HL-60/S4 treated with phorbol 12-myristate 13-acetate at 8.2 ng/mL for 4 days and 3 days (cell line): ENCODE measurements around the gene CACNB4.
"Not testable (repeated sequence)": the region's sequence is repeated elsewhere in the genome, so short reads cannot be mapped to it uniquely, and the experiment has no call there.

Experiments used
- in situ Hi-C: fragments of 300-500 bp; cut with MboI; formaldehyde crosslinking; loops from 2 replicates; pipeline ENCODE4 v1.15.0; 2022; ENCODE audit warnings: low sequenced_read_pairs

CACNB4 gene

DNA sequence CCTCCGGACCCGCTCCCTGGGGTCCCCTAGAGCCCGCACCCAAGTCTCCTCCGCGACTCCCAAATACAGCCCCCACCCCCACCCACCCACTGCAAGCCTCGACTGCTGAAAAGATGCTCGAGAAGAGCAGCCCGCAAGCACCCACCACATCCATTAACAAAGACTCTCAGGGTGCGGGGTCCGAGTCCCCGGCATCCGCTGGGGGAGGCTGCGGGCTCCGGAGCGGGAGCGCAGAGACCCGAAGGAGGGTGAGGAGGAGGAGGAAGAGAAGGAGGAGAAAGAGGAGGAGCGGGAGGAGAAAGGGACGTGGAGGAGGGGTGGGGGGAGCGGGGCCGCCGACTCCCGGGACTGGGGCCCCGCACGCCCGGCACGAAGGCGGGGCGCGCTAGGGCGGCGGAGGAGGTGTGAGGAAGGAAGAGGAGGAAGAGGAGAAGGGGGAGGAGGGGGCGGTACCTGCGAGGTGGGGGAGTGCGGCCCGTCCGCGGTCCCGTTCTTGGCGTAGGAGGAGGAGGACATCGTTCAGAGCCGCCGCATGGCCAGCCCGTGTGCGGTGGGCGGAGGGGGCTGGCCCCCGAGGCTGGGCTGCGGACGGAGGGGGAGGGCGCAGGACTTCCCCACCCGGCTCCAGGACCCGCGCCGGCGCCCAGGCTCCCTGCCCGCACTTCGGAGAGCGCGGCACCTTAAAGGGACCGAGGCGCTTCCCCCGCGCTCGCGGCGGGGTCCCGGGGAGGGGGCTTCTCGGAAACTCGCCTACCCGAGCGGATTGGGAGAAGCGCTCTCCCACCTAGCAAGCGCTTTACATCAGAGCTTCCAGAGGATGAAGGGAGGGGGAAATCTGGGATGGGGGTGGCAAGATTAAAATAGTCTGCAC is at the start of gene CACNB4:
Gene CACNB4, minus strand, starts transcription at position 549 of the 871 bp plus-strand sequence.
- in situ Hi-C loops: no loop called here

DNA sequence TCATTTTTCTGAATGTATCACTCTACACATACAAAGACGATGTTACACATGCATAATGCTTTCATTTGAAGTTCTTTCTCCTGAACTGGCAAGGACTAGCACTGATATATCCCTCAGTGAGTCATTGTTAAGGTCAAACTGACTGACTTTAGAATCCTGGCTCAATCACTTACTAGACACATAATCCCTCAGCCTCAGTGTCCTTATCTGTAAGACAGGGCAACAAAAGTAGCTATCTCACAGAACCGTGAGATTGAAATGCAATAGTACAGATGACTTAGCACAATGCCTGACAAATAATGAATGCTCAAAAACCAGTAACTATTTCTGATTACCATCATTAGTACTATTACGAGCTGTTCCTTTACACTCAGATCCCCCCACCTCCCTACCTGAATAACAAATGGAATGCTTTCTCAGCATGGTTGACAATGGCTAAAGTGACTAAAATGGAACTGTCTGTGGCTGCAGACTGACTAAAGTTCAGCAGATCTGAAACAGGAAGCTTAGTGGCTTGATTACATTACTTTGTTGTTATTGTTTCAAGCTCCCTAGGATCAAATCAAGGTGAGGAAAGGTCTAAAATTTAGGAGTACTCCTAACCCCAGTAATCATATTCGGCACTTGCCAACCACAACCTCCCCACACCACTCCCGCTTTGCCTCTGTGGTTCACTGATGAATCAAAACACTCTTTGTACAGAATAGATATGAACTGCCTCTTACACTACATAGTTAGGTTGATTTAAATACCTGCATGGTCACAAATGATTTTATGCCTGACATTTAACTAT is 35.8 kb upstream of the CACNB4 start:
- in situ Hi-C loops: no loop called here

DNA sequence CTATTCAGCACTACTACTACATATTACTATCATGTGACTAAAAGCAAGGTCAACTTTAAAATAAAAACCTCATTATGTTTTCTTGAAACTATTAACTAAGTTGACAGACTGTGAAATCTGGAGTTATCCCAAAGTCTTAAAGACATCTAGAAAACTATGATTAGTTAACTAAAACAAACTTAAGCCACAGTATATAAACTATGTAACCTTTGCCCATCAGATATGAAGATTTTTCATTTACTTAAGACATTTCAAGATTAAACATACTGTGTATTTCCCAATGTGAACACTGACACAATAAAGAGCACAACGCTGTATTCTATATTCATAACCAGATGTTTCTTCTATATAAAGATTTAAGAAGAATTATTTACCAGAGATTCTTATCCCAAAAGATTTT is 33.5 kb upstream of the CACNB4 start:
- in situ Hi-C loops: no loop called here

DNA sequence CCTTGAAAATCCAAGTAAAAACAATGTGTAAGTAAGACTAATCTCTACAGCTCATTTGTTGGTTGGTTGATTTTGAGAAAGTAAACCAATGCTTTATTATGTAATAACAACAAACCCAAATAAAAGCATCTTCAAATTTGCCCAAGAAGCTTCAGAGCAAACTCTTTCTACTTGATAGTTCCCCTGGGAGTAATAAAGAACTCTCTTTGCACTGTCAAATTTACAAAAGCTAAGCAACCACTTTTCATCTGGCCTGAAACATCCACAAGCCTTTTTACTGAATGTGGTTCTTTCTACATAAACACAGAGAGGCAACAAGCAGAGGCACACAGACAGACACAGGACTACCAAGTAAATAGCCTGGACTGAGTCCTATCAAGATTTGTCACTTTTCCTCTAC is 28.8 kb upstream of the CACNB4 start:
- in situ Hi-C loops: no loop called here

DNA sequence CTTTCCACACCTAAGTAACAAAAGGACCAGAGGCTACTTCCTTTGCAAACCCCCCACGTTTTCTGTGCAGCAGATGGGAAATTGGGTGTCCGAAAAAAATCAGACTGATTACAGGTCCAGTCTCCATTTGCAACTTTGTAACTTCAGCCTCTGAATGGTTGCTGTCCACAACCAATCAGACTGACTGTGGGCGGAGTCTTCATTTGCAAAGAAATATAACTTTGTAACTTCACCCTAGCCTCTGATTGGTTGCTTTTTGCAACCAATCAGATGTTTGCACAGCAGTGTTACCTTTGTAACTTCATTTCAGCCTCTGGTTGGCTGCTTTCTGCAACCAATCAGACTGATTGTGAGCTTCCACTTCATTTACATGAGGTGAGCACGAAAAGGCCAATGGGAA is 27.8 kb upstream of the CACNB4 start:
- in situ Hi-C loops: no loop called here

DNA sequence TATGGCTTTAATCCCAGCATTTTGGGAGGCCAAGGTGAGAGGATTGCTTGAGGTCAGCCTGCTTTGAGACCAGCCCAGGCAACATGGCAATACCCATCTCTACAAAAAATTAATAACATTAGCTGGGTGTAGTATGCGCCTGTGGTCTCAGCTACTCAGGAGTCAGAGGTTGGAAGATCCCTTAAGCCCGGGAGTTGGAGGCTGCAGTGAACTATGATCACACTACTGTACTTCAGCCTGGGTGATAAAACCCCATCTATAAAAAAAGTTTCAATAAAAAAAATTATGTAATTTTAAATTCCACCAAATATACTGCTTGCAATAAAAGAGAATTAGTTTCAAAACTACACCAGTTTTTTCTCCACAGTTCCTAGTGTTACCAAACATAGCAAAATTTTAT is 23.3 kb upstream of the CACNB4 start:
- in situ Hi-C loops: no loop called here

DNA sequence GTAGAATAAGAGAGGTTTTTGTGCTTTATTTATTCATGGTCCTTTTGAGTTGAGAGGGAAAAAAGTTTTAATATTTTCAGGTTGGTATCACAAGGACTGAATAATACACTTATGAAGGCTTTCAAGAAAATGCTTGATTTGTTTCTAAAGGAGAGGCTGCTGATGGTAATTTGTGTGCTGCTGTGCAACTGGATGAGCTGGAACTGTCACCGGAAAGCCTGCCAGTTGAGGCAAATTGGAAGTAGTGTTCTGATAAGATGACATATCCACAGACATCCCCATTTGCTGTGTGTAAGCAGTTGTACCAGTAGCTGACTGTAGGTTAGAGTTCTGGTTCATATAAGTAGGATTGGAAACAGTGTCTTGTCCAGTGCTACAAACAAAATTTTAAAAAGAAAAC is 21.6 kb upstream of the CACNB4 start:
- in situ Hi-C loops: no loop called here

DNA sequence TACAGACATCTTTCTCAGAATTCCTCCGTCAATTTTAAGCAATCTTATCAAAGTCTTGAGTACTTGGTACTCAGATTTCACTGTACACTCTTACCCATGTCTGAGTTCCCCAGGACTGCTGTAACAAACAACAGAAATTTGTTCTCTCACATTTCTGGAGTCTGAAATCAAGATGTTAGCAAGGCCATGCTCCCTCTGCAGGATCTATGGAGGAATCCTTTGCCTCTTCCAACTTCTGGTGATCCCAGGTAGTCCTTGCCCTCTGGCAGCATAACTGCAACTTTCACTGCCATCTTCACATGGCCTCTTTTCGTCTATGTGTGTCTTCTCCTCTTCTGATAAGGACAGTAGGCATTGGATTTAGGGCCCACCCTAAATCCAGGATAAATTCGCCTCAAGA is 17.1 kb upstream of the CACNB4 start:
- in situ Hi-C loops: no loop called here

DNA sequence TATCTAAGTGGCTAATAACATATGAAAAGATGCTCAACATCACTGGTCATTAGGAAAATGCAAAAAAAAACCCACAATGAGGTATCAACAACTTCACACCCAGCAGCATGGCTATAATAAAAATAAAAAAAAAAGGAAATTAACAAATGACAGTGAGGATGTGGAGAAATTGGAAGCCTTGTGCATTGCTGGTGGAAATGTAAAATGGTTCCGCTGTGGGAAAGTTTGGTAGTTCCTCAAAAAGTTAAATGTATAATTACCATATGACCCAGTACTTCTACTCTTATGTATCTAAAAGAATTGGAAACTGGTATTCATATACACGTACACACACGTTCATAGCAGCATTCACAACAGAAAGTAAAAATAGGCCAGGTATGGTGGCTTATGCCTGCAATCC is 15.5 kb upstream of the CACNB4 start:
- in situ Hi-C loops: no loop called here

DNA sequence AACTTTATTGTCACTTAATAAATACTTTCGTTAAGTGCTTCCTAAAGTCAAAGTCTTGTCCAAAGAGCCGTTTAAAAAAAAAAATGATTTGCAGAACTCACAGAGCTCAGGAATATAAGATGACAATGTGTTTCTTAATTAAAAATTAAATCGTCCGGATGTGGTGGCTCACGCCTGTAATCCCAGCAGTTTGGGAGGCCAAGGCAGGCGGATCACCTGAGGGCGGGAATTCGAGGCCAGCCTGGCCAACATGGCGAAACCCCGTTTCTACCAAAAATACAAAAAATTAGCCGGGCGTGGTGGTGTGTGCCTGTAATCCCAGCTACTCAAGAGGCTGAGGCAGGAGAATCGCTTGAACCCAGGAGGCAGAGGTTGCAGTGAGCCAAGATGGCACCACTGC is 8.3 kb upstream of the CACNB4 start:
- in situ Hi-C loops: not testable (repeated sequence)

DNA sequence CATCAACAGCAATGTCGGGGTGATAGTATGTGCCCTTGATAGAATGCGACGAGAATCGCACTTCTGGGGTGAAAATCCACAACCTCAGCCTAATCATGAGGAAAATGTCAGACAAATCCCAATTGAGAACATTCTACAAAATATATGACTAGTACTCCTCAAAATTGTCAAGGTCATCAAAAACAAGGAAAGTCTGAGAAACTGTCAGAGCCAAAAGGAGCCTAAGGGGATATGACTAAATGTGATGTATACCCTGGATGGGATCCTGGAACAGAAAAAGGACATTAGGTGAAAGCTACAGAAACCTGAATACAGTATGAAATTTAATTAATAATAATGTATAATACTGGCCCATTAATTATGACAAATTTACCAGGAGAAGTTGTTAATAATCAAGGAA is 7.6 kb upstream of the CACNB4 start:
- in situ Hi-C loops: no loop called here

DNA sequence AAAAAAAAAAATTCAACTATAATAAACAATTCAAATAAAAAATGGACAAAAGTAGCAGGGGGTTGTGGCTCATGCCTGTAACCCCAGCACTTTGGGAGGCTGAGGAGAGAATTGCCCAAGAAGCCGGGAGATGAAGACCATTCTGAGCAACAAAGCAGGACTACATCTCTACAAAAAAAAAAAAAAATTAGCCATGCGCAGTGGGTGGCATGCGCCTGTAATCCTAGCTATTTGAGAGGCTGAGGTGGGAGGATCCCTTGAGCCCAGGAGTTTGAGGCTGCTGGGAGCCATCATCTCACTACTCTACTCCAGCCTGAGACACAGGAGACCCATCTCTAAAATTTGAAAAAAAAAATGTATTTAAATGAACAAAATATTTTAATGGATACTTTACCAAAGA is 4.4 kb upstream of the CACNB4 start:
- in situ Hi-C loops: no loop called here

DNA sequence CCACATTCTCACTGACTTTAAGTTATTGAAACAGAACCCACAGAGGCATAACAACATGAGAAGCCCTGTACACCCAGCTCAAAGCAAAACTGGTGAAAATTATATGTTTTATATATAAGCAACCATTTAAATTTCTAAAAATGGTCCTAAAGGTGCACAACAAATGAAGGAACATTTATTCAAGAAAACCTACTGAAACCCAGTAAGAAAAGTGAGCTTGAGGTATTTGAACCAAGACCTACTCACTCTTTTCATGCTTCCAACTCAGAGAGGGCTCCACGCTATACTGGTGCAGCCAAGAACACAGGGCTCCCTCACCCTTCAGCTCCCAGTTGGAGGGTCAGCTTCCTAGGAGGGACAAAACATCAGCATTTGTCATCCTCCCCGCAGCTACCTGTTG is 2.1 kb upstream of the CACNB4 start:
- in situ Hi-C loops: no loop called here

DNA sequence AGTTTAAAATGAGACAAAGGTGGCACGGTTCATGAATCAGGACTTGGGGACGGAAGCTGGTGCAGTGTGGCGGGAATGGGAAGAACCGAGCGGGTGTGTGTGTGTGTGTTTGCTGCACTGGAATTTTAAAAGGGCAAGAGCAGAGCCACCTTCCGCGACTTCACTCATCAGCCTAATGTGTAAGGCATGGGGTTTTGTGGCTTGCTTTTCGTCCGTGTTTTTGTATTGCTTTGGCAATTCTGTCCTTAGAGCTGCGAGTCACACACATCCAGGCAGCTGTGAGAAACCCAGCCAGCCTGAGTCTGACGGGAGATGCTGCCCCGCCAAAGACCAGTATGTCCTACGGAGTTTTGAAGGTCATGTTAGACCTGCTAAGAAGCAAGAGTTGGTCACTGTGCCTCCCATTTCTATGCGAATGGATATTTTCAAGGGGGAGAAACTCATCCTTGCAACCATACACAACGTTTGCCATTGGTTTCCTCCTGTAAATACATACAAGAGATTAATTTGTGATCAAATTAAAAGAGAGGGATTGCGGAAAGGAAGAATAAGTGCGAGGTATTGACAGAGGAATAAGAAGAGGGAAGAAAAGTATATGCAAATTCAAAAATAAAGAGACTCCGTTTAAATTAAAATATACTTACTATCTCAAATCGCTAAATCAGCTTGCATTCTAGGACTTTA is 665 bp upstream of the CACNB4 start:
- in situ Hi-C loops: no loop called here

DNA sequence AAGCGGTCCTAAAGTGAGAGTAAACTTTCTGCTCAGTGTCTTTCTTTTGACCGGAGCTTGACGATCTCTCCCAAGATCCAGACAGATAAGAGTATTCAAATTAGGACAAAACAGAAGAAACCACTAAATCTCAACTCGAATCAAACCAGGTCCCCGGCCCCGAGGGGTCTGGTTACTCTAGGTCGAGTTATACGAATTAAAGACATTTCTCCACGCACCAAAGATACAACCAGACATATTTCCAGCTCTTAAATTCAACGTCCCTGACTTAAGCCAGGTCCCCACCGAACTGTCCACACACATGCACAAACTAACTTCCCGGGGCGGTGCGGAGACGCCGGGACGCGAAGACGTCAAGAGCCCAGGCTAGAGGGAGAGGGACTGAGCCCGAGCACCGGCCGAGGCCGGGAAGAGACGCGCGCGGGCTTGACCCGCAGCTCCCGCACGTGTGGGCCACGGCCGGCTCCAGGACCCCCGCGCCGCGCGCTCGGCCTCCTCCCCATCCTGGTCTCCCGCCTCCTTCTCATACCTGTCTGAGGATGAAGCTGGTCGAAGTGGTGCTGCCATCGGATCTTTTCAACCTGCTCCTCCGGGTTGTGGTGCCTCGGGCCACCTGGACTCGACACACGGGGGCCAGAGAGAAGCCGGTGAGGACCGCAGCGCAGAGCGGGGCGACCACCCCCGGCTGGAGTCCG is 896 bp downstream of the CACNB4 start:
- in situ Hi-C loops: no loop called here

DNA sequence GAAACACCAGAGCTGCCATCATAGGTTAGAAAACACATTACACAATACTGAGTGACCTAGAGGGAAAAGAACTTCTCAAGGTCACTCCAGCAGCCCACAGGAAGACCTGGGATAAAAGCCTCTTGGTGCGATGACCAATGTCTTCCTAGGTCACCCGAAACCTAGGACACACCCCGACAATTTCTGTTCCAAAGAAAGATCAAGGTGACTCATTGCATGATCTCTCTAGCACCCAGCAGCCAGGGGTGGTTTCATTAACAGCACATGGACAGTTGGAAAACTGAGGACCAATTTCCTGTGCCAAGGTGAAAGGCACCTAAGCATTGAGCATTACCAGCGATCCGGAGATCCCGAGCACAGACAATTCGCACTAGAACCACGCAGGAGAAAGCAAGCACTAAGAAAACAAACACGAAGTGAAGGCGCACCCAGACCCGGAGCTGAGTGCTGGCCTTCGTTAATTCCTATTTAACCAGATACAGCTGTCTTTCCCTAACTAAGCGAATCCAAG is 1.5 kb downstream of the CACNB4 start:
- in situ Hi-C loops: no loop called here

DNA sequence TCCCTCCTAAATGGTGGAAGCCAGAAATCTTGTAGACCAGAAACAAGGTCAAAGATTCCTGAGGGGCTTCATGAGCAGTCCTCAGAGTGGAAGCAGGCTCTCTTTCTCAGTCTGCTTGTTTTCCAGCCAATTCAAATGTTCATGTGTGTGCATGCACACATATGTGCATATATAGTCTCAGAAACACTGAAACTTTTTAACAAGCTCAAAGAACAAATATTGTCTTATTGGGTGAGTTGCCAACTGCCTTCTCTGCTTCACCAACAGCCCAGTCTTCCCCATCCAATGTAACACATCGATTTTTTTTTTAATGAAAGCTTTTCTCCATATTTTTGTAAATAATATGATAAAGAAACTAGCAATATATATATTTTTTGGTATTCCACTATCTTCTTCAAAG is 3.7 kb downstream of the CACNB4 start:
- in situ Hi-C loops: no loop called here

DNA sequence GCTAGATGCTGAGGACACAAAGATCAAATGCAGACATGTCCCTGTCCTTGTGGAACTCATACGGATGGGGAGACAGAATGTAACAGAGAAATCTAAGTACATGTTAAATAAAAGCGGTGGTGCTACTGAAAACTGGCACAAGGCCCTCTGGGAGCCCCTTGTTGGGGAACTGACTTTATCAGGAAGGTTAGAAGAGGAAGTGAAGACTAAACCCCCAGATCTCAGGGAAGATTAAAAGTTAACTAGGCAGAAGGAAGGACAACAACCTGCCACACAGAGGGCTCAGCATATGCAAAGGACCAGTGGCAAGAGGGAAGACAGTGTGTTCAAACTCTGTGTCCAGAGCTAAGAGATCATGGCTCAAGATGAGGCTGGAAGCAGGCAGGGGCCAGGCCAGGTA is 4.8 kb downstream of the CACNB4 start:
- in situ Hi-C loops: no loop called here

DNA sequence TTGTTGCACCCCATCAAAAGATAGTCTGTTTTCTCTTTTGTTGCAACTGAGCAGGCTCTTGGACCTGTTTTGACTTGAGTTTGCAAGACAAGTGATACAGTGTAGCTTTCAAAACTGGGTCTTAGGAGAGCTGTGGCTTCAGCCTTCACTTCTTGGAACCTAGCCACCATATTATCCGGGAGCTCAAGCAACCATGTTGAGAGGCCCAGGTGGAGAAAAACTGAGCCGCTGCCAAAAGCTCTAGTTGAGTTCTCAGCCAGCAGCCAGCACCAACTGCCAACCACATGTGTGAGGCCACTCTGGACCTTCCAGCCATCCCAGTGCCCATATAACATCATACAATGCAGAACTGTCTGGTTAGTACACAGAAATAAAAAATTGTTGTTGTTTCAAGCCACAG is 5.4 kb downstream of the CACNB4 start:
- in situ Hi-C loops: no loop called here

DNA sequence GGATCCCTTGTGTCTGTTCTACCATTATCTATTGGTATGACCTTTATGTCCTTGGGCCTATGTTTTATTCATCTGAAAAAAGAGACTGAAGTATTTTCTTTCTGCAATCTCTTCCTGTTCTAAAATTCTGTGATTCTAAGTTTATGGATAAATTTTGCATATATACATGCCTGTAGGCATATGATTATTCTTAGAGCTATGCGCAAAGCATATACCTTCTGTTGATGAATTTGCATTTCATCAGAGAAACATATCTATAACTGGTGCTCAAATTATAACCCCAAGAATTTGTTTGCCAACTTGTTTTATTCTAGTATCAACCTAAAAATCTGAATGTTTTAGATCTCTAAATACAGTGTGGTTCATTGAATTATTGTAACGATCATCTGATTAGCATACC is 6.7 kb downstream of the CACNB4 start:
- in situ Hi-C loops: no loop called here

DNA sequence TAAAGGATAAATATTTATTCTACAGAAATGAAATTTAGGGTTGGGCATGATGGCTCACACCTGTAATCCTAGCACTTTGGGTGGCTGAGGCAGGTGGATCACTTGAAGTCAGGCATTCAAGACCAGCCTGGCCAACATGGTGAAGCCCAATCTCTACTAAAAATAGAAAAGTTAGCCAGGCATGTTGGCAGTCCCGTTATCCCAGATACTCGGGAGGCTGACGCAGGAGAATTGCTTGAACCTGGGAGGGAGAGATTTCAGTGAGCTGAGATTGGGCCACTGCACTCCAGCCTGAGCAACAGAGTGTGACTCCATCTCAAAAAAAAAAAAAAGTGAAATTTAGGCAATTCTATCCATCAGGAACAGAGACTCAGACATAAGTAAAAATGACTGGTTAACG is 8.1 kb downstream of the CACNB4 start:
- in situ Hi-C loops: not testable (repeated sequence)
